ENCODE measurements around the gene BTBD2.
"Not testable (repeated sequence)": the region's sequence is repeated elsewhere in the genome, so short reads cannot be mapped to it uniquely, and the experiment has no call there.

Gene BTBD2

DNA sequence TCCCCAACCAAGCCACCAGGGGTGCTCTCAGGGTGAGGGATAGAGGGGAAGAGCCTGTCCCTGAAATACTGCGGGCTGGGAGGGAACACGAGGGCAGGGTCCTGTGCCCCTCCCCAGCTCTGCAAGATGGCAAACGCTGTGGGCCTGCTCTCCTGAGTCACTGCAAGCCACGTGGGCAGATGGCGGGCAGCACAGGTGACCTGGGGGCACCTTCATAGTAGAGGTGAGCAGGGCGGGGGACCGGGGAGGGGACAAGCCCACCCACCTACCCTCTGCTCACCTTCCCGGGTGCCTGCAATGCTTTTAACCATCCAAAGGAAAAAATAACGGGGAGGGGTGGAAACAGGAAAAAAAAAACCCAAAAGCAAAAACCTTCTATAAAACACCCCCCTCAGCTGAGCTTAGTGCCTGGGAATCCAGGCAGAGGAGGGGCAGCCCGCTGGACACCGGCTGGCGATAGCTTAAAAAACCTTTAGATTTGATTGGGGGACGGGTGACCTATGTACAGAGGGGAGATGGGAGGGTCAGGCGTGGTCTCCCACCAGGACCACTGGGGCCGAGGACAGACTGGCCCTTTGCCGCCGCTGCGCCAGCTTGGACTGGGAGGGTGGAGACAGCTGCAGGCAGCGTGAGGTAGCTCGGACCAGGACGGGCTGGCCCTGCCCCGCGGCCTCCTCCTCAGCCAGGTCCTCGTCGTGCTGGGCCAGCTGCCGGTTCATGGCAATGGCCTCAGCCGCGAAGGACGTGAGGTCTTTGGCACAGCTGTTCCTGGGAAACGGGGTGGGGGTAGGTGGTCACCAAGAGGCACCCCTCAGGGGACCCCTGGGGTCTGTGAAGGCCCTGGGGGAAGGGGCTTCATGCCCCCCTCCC is 23.8 kb upstream of the BTBD2 start:
- no peak for DNase-seq

DNA sequence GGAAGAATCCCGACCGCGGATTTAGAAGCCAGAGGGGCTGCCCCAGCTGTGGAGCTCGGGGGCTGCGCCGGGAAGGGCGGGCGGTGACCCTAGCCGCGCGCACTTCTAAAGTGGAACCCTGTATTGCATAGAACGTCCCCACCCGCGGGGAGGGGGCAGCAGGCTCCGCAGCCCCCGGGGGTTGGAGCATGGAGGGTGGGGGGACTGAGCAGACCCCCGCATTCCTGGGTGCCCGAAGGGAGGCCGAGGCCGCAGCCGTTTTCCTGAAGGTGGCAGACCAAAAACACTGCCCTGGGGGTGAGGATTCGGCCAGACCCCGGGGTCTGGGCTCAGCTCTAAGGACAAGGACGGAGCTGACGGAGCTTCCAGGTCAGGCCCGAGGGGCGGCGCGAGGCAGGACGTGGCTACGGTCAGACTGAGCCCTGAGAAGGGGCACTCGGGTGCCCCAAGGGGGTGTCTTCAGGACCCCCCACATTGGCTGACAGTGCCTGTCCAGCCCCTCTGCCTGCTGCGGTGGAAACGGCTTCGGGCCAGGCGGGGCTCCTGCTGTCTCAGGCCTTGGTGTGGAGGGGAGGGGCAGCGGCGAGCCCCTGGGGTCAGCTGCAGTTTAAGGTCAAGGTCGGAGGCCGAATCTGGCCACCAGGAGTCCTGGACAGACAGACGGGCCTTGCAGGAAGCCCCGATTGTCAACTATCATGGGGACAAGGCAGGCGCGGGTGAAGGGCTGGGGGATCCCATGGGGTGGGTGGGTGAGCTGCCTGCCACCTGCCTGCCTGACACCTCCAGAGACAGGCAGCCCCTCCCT is 23.0 kb upstream of the BTBD2 start:
- DNase-seq = no peak

DNA sequence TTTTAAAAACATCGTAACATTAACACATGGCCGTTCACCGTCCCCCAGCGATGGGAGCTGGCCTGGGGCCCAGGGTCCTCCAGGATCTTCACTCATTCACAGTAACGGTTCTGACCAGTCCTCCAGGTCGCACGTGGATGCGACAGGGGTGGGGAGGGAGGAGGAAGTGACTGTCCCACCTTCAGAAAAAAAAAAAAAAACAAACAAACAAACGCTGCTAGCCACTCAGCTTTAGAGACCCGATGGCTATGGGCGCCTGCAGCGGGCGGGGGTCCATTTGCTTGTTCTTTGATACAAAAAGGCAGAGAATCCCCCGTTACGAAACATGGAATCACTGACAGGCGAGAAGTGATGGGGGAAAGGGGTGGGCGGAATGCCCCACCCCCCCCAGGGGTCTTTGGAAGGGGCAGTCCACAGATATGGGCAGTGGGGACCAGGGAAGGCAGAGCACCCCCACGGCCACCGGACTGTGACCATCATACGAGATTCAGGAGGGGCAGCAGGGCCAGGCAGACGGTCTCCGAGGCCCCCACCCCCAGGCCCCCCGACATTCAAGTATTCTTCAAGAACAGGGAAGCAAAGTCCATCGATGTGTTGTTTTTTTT is 22.2 kb upstream of the BTBD2 start:
- DNase-seq = no peak

DNA sequence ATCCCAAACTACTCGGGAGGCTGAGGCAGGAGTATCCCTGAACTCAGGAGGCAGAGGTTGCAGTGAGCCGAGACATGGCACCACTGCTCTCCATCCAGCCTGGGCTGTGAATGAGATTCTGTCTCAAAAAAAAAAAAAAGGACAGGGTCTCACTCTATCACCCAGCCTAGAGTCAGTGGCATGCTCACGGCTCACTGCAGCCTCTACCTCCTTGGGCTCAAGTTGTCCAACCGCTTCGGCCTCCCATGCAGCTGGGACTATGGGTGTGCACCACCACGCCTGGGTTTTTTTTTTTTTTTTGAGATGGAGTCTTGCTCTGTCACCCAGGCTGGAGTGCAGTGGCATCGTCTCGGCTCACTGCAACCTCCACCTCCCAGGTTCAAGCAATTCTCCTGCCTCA is 20.9 kb upstream of the BTBD2 start:
- DNase-seq = no peak

DNA sequence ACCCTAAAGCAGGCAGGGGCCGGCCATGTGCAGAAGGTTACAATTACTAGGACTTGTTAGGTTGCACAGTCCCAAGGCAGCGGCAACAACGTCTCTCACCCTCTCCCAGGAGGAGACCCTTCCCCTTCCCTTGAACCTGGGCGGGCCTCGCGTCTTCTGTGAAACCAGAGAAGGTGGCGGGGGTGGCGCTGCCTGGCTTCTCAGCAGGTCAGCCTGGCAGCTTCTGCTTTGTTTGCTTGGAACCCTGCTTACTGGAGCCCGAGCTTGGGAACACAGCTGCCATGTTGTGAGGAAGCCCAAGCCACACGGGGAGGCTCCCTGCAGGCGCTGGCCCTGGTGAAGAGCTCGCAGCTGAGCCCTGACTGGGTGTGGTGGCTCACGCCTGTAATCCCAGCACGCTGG is 20.1 kb upstream of the BTBD2 start:
- DNase-seq = no peak

DNA sequence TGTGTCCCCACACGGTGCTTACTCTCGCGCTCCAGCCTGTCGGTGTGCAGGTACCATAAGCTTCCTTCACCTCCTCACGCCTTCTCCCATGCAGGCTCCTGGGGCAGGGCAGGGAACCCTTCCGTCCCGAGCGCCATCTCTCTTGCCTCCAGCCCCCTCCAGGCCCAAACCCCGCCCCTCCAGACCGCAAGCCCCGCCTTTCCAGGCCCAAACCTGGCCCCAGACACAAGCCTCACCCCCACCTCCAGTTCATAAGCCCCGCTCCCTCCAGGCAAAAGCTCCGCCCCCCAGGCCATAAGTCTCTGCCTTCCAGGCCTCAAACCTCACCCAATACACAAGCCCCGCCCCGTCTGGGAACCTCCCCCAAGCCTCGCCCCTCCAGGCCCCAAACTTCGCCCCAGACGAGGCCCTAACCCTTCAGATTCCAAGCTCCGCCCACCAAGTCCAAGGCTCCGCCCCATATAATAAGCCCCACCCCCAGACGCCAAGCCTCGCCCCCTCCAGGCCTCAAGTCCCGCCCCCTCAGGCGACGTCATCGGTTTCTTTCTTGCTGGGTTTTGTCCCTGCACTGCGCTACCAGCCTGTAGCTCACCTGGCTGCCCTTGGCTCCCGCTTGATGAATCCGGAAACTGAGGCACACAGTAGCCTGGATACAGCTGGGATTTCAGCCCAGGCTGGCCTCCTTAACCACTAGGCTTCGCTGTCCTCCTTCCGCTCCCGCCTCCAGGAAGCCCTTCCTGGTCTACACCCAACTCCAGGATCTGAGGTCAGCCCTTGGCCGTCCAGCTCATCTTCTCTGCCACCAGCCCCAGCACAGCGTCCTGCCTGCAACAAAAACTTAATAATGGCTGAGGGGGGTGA is 19.4 kb upstream of the BTBD2 start:
- DNase-seq = peak; percentile 50 to 56

DNA sequence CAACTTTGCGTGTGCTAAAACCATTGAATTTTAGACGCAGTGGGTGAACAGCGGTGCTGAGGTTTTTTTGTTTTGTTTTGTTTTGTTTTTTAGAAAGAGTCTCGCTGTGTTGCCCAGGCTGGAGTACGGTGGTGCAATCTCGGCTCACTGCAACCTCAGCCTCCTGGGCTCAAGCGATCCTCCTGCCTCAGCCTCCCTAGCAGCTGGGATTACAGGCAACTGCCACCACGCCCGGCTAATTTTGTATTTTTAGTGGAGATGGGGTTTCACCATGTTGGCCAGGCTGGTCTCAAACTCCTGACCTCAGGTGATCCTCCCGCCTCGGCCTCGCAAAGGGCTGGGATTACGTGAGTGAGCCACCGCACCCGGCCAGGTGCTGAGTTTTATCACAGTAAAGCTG is 18.7 kb upstream of the BTBD2 start:
- DNase-seq = not testable (repeated sequence)

DNA sequence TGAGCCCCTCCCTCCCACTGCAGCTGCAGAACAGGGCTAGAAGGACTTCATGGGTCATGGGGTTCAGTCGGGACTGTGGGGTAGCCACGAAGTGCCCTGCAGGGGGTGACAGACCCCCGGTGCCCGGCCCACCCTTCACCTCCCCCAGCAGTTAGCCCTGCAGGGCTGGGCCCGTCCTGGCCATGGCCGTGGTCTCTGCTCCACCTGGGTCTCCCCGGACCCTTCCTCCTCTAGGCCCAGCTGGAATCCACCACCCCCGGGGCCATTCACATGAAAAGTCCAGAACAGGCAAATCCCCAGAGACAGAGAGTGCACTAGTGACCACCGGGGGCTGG is 18.3 kb upstream of the BTBD2 start:
- DNase-seq = no peak

DNA sequence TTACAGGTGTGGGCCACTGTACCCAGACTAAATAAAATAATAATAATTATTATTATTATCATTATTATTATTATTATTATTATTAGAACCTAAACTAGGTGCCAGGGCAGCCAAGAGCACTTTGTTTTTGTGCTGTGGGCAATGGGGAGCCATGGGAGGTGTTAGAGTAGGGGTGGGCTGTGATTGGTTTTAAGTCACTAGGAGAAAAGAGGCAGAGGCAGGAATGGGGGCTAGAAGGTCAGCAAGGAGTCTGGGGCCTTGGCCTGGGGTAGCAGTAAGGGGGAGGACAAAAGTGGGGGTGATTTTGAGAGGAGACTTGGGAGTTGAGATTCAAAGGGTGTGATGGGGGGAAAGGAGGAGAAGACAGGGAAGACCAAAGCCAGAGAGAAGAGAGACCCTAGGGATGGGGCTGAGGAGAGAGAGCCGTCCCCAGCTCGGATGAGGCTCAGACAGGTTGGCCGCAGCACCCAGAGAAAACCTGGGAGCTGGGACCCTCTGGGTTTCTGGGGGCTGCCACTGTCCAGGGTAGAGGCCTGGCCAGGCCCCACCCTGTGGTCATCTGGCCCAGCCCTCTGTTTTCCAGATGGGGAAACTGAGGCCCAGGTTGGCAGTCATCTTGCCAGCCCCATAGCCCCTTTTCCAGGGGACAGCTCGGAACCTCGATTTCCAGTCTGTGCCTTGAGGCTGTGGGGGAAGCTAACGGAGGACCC is 17.8 kb upstream of the BTBD2 start:
- no peak for DNase-seq

DNA sequence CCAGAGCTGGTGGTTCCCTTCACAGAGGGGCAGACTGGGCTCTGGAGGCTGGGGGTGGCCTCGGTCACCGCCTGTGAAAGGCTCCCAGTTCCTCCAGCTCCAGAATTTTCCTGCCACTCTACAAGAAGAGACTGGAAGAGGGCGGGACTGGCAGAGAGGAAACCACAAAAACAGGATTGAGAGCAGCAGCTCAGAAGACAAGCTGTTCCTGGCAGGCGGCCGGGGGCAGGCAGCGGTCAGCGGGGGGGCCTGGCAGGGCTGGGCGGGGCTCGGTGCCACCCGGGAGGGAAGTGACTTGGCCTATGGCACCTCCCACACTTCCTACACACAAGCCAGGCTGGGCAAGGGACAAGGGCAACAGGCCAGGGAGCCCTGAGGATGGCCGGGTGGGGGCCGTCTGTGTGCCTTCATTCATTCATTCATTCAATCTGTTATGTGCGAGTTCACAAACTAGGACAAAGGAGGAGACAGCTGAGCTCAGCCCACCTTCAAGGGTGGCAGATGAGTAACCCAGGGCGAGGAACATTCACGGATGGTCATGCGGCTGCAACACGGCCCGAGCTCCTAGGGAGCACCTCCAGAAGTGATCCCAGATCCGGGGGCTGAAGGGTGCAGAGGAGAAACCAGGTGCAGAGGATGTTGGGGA is 16.9 kb upstream of the BTBD2 start:
- DNase-seq = no peak

DNA sequence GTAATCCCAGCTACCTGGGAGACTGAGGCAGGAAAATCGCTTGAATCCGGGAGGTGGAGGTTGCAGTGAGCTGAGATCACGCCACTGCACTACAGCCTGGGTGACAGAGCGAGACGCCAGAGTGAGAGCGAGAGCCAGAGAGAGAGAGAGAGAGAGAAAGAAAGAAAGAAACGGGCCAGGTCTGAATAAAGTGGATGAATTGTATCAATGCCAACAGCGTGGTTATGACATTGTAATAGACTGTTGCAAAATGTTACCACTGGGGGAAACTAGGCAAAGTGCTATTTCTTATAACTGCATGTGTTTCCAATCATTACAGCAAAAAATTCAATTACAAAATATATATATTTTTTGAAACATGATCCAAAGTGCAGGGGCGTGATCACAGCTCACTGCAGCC is 11.8 kb upstream of the BTBD2 start:
- no peak for DNase-seq

DNA sequence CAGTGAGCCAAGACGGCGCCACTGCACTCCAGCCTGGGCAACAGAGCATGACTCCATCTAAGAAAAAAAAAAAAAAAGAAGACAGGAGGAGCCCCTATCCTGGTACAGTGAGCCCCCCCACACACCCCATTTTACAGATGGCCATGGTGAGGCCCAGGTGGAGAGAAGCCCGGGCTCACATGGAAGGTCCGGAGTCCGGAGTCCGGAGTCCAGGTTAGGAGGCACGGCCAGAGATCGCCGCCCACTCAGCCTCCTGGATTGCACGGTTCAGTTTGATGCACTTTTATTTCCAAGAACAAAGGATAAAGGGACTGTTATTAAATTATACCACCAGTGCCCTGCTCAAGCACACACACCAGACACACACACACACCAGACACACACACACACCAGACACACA is 11.3 kb upstream of the BTBD2 start:
- no peak for DNase-seq

DNA sequence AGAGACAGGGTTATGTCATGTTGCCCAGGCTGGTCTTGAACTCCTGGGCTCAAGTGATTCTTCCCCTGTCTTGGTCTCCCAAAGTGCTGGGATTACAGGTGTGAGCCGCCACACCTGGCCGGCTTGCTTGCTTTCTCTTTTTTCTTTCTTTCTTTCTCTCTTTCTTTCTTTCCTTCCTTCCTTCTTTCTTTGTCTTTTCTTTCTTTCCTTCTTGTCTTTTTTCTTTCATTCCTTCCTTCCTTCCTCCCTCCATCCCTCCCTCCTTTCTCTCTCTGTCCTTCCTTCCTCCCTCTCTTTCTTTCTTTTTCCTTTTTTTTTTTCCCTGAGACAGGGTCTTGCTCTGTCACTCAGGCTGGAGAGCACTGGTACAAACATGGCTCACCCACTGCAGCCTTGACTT is 6.8 kb upstream of the BTBD2 start:
- DNase-seq = no peak

DNA sequence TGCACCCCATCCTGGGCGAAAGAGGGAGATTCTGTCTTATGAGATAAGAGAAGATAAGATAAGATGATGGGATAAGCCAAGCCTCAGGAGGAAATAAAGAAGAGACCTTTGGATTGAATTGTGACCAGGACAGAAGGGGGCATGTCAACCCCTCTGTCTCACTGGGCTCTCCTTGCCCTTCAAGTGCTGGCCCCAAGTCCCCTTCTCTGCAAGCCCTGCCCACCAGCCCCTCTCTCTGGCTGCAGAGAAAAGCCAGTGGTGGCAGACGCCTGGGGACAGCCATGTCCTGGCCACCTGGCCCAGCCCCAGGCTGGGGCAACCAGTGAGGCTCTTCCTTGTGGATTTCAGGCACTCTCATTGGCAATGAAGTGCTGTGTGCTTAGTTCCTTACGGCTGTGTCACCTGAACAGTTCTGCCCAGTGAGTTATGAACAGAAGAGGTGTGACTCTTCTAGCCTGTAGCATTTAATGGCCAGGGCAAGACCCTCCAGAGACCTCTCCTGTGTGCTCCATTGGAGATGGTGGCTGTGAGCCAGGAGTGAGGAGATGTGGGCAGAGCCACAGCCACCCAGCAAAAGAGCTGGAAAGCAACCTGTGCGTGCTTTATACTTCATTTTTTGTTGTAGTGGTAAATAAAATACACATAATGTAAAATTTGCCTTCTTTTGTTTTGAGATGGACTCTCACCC is 6.1 kb upstream of the BTBD2 start:
- DNase-seq = no peak

DNA sequence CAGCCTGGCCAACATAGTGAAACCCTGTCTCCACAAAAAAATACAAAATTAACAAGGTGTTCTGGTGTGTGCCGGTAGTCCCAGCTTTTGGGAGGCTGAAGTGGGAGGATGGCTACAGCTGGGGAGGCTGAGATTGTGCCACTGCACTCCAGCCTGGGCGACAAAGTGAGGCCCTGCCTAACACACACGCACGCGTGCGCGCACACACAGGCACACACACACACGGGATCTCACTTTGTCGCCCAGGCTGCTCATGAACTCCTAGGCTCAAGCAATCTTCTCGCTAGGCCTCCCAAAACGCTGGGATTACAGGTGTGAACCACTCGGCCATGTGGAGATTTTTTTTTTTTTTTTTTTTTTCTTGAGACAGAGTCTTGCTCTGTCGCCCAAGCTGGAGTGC is 3.2 kb upstream of the BTBD2 start:
- no peak for DNase-seq

DNA sequence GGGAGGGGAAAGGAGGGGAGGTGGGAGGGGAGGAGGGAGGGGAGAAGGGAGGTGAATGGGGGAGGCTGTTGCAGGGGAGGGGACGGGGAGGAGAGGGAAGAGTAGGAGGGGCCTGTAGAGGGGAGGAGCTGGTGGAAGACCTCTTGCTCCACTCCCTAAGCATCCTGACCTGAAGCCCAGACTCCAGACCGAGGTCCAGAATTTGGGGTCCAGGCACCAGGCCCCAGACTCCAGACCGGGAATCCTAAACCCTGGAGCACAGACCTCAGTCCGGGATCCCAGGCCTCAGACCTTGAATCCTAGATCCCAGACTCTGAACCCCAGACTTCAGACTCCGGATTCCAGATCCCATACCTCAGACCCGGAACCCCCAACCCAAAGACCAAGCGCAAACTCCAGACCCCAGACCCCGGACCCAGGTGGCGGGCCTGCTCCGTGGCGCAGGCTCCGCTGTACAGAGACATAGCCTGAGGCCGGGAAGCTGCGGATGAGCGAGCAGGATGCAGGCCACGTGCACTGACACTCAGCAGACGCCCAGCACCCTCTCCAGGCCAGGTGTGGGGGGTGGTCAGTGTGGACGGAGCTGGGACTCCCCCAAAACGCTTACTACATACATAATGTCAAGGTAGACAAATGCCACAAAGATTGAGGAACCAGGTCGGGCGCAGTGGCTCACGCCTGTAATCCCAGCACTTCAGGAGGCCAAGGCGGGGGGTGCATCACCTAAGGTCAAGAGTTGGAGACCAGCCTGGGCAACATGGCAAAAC is 710 bp upstream of the BTBD2 start:
- DNase-seq = peak; percentile 55 to 56

DNA sequence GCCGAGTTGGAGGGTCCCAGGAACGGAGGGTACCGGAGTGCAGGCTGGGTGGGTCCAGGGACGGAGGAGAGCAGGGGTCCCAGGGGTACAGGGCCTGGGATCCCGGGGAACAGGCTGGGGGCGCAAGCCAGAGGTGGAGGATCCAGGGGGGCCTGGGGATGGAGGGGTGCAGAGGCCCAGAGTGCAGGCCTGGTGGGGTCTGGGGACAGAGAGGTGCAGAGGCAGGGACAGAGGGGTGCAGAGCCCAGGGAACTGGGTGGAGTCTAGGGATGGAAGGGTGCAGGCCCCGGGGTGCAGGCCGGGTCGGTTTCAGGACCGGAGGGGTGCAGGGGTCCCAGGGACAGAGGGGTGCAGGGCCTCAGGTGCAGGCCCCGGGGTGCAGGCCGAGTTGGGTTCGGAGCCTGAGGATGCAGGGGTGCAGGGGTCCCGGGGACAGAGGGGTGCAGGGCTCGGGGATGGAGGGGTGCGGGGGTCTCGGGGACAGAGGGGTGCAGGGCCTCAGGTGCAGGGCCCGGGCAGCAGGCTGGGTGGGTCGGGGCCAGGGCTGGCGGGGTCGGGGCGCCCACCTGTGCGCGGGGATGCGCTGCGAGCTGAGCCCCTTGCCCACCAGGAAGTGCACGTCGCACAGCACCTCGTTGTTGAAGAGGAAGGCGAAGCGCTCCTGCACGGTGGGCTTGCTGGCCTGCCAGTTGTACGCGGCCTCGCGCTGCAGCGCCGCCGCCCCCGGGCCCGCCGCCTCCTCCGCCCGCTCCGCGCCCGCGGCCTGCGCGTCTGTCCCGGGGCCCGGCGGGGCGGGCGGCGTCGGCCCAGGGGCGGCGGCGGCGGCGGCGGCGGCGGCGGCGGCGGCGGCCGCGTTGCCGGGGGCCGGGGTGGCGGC is 545 bp downstream of the BTBD2 start:
- DNase-seq = no peak

DNA sequence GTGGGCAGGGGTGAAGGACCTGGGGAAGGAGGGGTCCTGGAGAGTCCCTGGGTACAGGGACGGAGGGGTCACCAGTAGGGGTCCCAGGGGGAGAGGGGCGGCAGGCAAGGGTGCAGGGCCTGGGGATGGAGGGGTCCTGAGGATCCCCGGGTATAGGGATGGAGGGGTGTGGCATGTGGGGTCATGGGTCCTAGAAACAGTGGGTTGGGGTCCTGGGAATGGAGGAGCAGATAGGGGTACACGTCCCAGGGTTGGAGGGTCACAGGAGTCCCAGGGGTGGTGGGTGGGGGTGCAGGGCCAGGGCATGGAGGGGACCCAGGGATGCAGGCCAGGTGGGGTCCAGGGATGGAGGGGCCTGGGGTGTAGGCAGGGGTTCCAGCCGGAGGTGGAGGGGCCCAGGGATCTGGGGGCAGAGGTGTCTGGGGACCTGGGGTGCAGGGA is 1.4 kb downstream of the BTBD2 start:
- no peak for DNase-seq

DNA sequence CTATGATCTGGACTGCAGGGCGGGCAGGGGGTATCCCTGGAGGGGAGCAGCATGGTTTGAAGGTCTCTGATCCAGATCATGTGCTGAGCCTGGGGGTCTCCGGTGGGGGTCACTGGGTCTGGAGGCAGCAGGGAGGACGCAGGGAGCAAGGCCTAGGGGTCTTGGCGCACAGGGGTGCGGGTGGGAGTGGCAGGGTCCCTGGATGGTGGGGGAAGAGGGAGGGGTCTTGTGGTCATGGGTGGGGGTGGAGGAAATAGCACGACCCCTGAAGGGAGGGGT is 1.9 kb downstream of the BTBD2 start:
- no peak for DNase-seq
